K562 (cell line): ENCODE data around the gene TFF1. TPM values are rescaled to one million over a fixed set of nuclear protein-coding genes. Genes with fewer than 3 reads are reported as not detected.

ENCODE experiments used
- ATAC-seq: fragments of 200-7000 bp; cut with Tn5 transposase; 3 replicates; pipeline ENCODE4 v1.9.1; 2020; ENCODE audit warnings: moderate library complexity
- BruUV-seq: library from RNA; stranded (reverse); fragments of 400-500 nt; replicated peaks from 2 replicates; lab custom pipeline; 2021; lab: Mats Ljungman, UMichigan
- CTCF ChIA-PET: fragments of 300-600 bp; formaldehyde crosslinking; extraction: SDS; loops from one replicate; lab custom pipeline; 2021; ENCODE audit warnings: low intra/inter-chr PET ratio; lab: Yijun Ruan, JAX
- POLR2A ChIA-PET: fragments of 300-600, 350-650 bp; sonication (Branson Sonifier 250); formaldehyde crosslinking; extraction: SDS; loops from one replicate; lab custom pipeline; 2021; ENCODE audit warnings: antibody characterized with exemption, inconsistent platforms; lab: Yijun Ruan, JAX
- DNase-seq, 4 experiments: peaks; one replicate each; pipeline versions ENCODE4 v3.0.0 to v3.0.0-alpha.2; 2011 to 2018; ENCODE audit warnings: low spot score in 3 of 4, mixed read lengths in 3 of 4; ENCODE audit errors: extremely low read depth in 1 of 4
- FAIRE-seq: peaks from 2 replicates; lab custom pipeline; 2011; peaks lifted over from hg19 to GRCh38; lab: Jason Lieb, UNC
- H2AFZ ChIP-seq: 2 replicates; pipeline ENCODE4 v1.6.0; 2011; ENCODE audit warnings: low read depth, low read length, control low read depth, inconsistent platforms
- H3K27ac ChIP-seq: fragments of 200-600 bp; 3 replicates; pipeline ENCODE4 v1.8.0; 2011; ENCODE audit warnings: low read depth, mild to moderate bottlenecking, control low read depth, inconsistent platforms, low read length, moderate library complexity, mixed read lengths; ENCODE audit errors: extremely low read depth
- H3K27me3 ChIP-seq, 2 experiments: fragments of 300-600 bp in 1 of 2; 2 replicates in 1 of 2; 3 replicates in 1 of 2; pipeline versions ENCODE4 v1.6.0 to v1.8.0; 2011; ENCODE audit warnings: inconsistent platforms in 2 of 2, low read length in 2 of 2, mild to moderate bottlenecking in 1 of 2, mixed read lengths in 1 of 2, moderate library complexity in 1 of 2; ENCODE audit not compliant: control insufficient read depth in 2 of 2, insufficient read depth in 2 of 2
- H3K36me3 ChIP-seq: fragments of 300-600 bp; 3 replicates; pipeline ENCODE4 v1.8.0; 2011; ENCODE audit warnings: mild to moderate bottlenecking, low read length, inconsistent platforms; ENCODE audit not compliant: control insufficient read depth, insufficient read depth
- H3K4me1 ChIP-seq, 2 experiments: fragments of 200-600 bp in 1 of 2; replicated peaks in 1 of 2; 2 replicates in 1 of 2; 3 replicates in 1 of 2; pipeline versions ENCODE4 v1.5.1 to v1.8.0; 2011; ENCODE audit warnings: inconsistent platforms in 2 of 2, low read length in 2 of 2, mild to moderate bottlenecking in 1 of 2, mixed read lengths in 1 of 2, moderate library complexity in 1 of 2; ENCODE audit not compliant: control insufficient read depth in 2 of 2, insufficient read depth in 2 of 2
- H3K4me2 ChIP-seq: 2 replicates; pipeline ENCODE4 v1.6.1; 2011; ENCODE audit warnings: low read length, control low read depth, inconsistent platforms, mixed read lengths; ENCODE audit not compliant: insufficient read depth
- H3K4me3 ChIP-seq: fragments of 200-600 bp; sonication (generic), shearing (Covaris generic); 2 replicates; pipeline ENCODE4 v1.5.1; 2016; ENCODE audit warnings: control low read depth, inconsistent platforms
- H3K79me2 ChIP-seq: fragments of 200-600 bp; 3 replicates; pipeline ENCODE4 v1.8.0; 2011; ENCODE audit warnings: low read length, inconsistent platforms; ENCODE audit not compliant: control insufficient read depth, insufficient read depth
- H3K9ac ChIP-seq, 2 experiments: 2 replicates each; pipeline versions ENCODE4 v1.6.0 to v1.6.1; 2011; ENCODE audit warnings: low read depth in 2 of 2, low read length in 2 of 2, control low read depth in 1 of 2, inconsistent platforms in 1 of 2, mild to moderate bottlenecking in 1 of 2, mixed read lengths in 1 of 2; ENCODE audit not compliant: insufficient read depth in 1 of 2
- H3K9me1 ChIP-seq: one replicate; pipeline ENCODE4 v1.6.0; 2011; ENCODE audit warnings: inconsistent platforms, mild to moderate bottlenecking, low read length, moderate library complexity; ENCODE audit not compliant: control insufficient read depth, insufficient read depth
- H3K9me3 ChIP-seq: replicated peaks from 2 replicates; pipeline ENCODE4 v1.5.1; 2011; ENCODE audit warnings: low read depth, low read length, inconsistent platforms; ENCODE audit not compliant: control insufficient read depth, insufficient read depth
- H4K20me1 ChIP-seq: replicated peaks from 2 replicates; pipeline ENCODE4 v1.6.1; 2011; ENCODE audit warnings: low read length, inconsistent platforms, mixed read lengths; ENCODE audit not compliant: control insufficient read depth, insufficient read depth
- BRF1 ChIP-seq: IDR thresholded peaks from 3 replicates; pipeline ENCODE4 v1.6.1; 2011; ENCODE audit warnings: borderline replicate concordance, mild to moderate bottlenecking; ENCODE audit not compliant: insufficient read length; ENCODE audit errors: extremely low read depth
- EP400 ChIP-seq: fragments of 450-650 bp; IDR thresholded peaks from 2 replicates; pipeline ENCODE4 v1.6.1; 2017; ENCODE audit warnings: antibody characterized with exemption, mild to moderate bottlenecking, moderate library complexity
- NRF1 ChIP-seq, 2 experiments: fragments of 450-650 bp; IDR thresholded peaks in 1 of 2; conservative IDR thresholded peaks in 1 of 2; 2 replicates each; pipeline ENCODE4 v1.6.1; 2014; ENCODE audit warnings: mild to moderate bottlenecking in 2 of 2
- PCBP2 ChIP-seq: fragments of 200-400 bp; formaldehyde crosslinking; IDR thresholded peaks from 2 replicates; pipeline ENCODE4 v1.6.1; 2018; ENCODE audit warnings: low read length, low read depth, mild to moderate bottlenecking, moderate library complexity; ENCODE audit not compliant: poor library complexity, severe bottlenecking
- PHF21A ChIP-seq: fragments of 450-650 bp; IDR thresholded peaks from 2 replicates; pipeline ENCODE4 v1.6.1; 2017; ENCODE audit warnings: low read depth, borderline replicate concordance
- RBBP5 ChIP-seq: fragments of 200-600 bp; sonication (generic); IDR thresholded peaks from 2 replicates; pipeline ENCODE4 v1.6.1; 2012; ENCODE audit warnings: borderline replicate concordance, mild to moderate bottlenecking, low read length, control low read depth, inconsistent platforms; ENCODE audit not compliant: insufficient read depth, poor library complexity, severe bottlenecking
- SIN3A ChIP-seq, 2 experiments: fragments of 150-350 bp in 1 of 2; IDR thresholded peaks; 2 replicates each; pipeline ENCODE4 v1.6.1; 2011 to 2016; ENCODE audit warnings: borderline replicate concordance in 2 of 2, low read depth in 2 of 2, low read length in 2 of 2, mild to moderate bottlenecking in 2 of 2, moderate library complexity in 2 of 2; ENCODE audit not compliant: control insufficient read depth in 1 of 2
- SIN3B ChIP-seq: fragments of 450-650 bp; IDR thresholded peaks from 2 replicates; pipeline ENCODE4 v1.6.1; 2017; ENCODE audit warnings: low read depth, mild to moderate bottlenecking, moderate library complexity
- ZEB2 ChIP-seq: fragments of 450-650 bp; IDR thresholded peaks from 2 replicates; pipeline ENCODE4 v1.6.1; 2016
- WGBS: fragments of 100-300 bp; shearing (Covaris generic); methylation state at CpG from one replicate; pipeline ENCODE4 v1.1.6; 2016; ENCODE audit warnings: low coverage, mixed read lengths; ENCODE audit not compliant: insufficient coverage; ENCODE audit errors: missing lambda C conversion rate; 5-methylcytosine and 5-hydroxymethylcytosine counted together
- in situ Hi-C: fragments of 300-500 bp; cut with MboI; formaldehyde crosslinking; loops from 4 replicates; pipeline ENCODE4 v1.15.0; 2018; ENCODE audit warnings: inconsistent platforms, mixed read lengths
- intact Hi-C: fragments of 100-400 bp; cut with micrococcal nuclease; formaldehyde crosslinking; loops from 2 replicates; pipeline ENCODE4 v1.14.2; 2022
- polyA plus RNA-seq, 8 experiments: library from polyadenylated mRNA; depleted of rRNA in 4 of 8; stranded (reverse) in 5 of 8; unstranded in 3 of 8; fragments of >200 nt; fragmentation: Nextera tagmentation in 2 of 8; fragmentation: Illumina TruSeq in 1 of 8; extraction: Ambion mirVana in 2 of 8; extraction: Trizol in 1 of 8; gene quantifications; 2 replicates each; pipeline versions ENCODE4 v1.2.1 to v1.2.3, GENCODE V29; 2011 to 2014; ENCODE audit warnings: inconsistent platforms in 1 of 8, missing spikeins in 1 of 8
- total RNA-seq, 7 experiments: library from RNA; depleted of rRNA in 6 of 7; stranded (reverse); fragments of >200 nt in 6 of 7; fragmentation: Illumina TruSeq in 2 of 7; extraction: Trizol in 2 of 7; gene quantifications; 2 replicates each; pipeline versions ENCODE4 v1.2.1 to v1.2.3, GENCODE V29; 2011 to 2021; ENCODE audit warnings: low replicate concordance in 1 of 7

Gene TFF1
- total and polyA plus RNA-seq, 9 of the 15 experiments (the other 6 are each of a cell fraction or from before 2014, with no cell fraction given): 0.31 TPM; not detected in 8

- 16% methylated on average over 17 of the region's 17 CpGs for WGBS
- no TSS peak for BruUV-seq
- ATAC-seq: no peak
Observed at GRCh38 chr21:42338729-42339715, 27.3 kb downstream of the TFF1 start.

More at GRCh38 chr21:42338729-42339715, 27.3 kb downstream of the TFF1 start:
- POLR2A ChIA-PET: interaction anchor here (0.6 to 1.3 kb wide), 3 partner anchors 20 to 735 kb away, joined by 3 to 4 read pairs (median 3); no protein-coding TSS in a partner anchor
- in situ Hi-C loops: no loop called here
- Histone ChIP-seq H3K9ac (no peak overlapping the region), H3K4me2 (no peak overlapping the region), H3K9me3 (no peaks in the 10 kb centered on the region), H3K9me1 (no peaks in the 10 kb centered on the region), H2AFZ (no peak overlapping the region), H3K79me2 (no peaks in the 10 kb centered on the region), H3K27ac (no peak overlapping the region), H3K27me3 (peaks cover 7 to 47% of the 10 kb centered on the region in 2 experiments; a peak in 4 of 5 replicates), H3K4me1 (peaks cover 0 to 7% of the 10 kb centered on the region in 2 experiments; a peak in 1 of 5 replicates), H3K36me3 (no peaks in the 10 kb centered on the region), H4K20me1 (no peaks in the 10 kb centered on the region), H3K4me3 (no peak overlapping the region)
- TF ChIP-seq PHF21A: no peak
- no peak for TF ChIP-seq SIN3A (IDR thresholded peaks at IDR 0.05; ENCODE audit: borderline replicate concordance in 2 of 2, control insufficient read depth in 1 of 2, low read depth in 2 of 2, low read length in 2 of 2)
- no peak for TF ChIP-seq RBBP5
- no peak for TF ChIP-seq ZEB2
- TF ChIP-seq NRF1 (conservative IDR thresholded peaks at IDR 0.05 in 1 of 2, IDR thresholded peaks at IDR 0.05 in 1 of 2): no peak
- TF ChIP-seq PCBP2: no peak
- no peak for TF ChIP-seq BRF1
- no peak for TF ChIP-seq EP400
- TF ChIP-seq SIN3B: no peak
- DNase-seq (no peak), FAIRE-seq (no peak)
- intact Hi-C loops: loop anchor here (10.0 kb wide), 1 partner anchor 116 kb away; no protein-coding TSS in a partner anchor
- CTCF ChIA-PET: interaction anchor here (0.5 to 1.6 kb wide), 2 partner anchors 28 to 111 kb away, joined by 4 to 6 read pairs; no protein-coding TSS in a partner anchor
